ENCODE results near the gene SMPD1.

SMPD1 gene

GRCh38 chr11:6357222-6357621 is 33.1 kb upstream of the SMPD1 start:
- Histone ChIP-seq H3K18ac (ENCODE audit: low read depth in 1 of 2, low read length in 2 of 2) (peak overlapping the region in 1 of 2 experiments; percentile 11), H3K23ac (ENCODE audit: low read length in 2 of 2) (no peak overlapping the region), H2BK15ac (ENCODE audit: low read depth, poor library complexity, severe bottlenecking) (no peak overlapping the region), H2BK120ac (ENCODE audit: low read depth, low read length) (no peak overlapping the region), H2AFZ (ENCODE audit: low read depth, low read length) (no peak overlapping the region), H3K79me1 (replicated peaks; ENCODE audit: low read length, poor library complexity, severe bottlenecking) (no peaks in the 10 kb centered on the region), H3K14ac (ENCODE audit: low read length in 2 of 2) (no peak overlapping the region), H3K4me3 (ENCODE audit: insufficient read depth in 1 of 2, low read depth in 1 of 2, low read length in 2 of 2) (peak overlapping the region in 1 of 2 experiments; percentile 24), H2AK5ac (ENCODE audit: low read length, severe bottlenecking) (no peak overlapping the region), H4K8ac (ENCODE audit: low read length) (no peak overlapping the region), H3K4me1 (ENCODE audit: control insufficient read depth, insufficient read depth, low read depth, low read length) (peaks cover 25% of the 10 kb centered on the region), H3K9ac (ENCODE audit: low read length) (peak overlapping the region; percentile 81), H3K4me2 (ENCODE audit: low read length, poor library complexity, severe bottlenecking) (no peak overlapping the region), H2BK12ac (ENCODE audit: low read length in 2 of 2) (no peak overlapping the region), H3K4ac (ENCODE audit: low read depth in 1 of 2, low read length in 2 of 2) (no peak overlapping the region), H4K91ac (ENCODE audit: low read length) (no peak overlapping the region), H2BK5ac (ENCODE audit: low read depth, low read length, poor library complexity, severe bottlenecking) (no peak overlapping the region), H3K27ac (ENCODE audit: low read length, poor library complexity, severe bottlenecking) (peak overlapping the region; percentile 65), H3K27me3 (ENCODE audit: control insufficient read depth in 1 of 2, insufficient read depth in 1 of 2, low read length in 2 of 2) (no peaks in the 10 kb centered on the region), H3K36me3 (ENCODE audit: control insufficient read depth in 1 of 2, insufficient read depth in 2 of 2, low read depth in 1 of 2, low read length in 2 of 2) (no peaks in the 10 kb centered on the region), H3K9me3 (ENCODE audit: control insufficient read depth, low read length) (no peaks in the 10 kb centered on the region)
- DNase-seq, result peak; percentile 87
- WGBS, result 54% methylated on average over 8 of the region's 9 CpGs

DNA sequence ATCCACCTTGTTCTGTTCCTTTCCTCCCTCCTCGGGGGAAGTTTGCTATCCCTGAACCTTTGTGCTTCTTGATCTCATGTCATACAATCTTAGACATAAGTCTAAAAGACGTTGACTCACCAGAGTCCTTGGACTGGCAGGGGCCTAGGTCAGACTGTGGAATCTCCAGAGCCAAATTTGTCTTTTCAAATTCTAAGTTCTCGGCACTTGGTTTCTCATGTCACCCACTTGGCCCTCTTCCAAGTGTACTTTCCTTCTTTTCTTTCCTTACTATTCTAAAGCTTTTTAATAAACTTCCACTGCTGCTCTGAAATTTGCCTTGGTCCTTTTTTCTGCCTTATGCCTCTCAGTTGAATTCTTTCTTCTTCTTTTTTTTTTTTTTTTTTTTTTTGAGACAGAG is 30.1 kb upstream of the SMPD1 start:
- no peak overlapping the region for H3K4ac ChIP-seq (ENCODE audit: low read depth in 1 of 2, low read length in 2 of 2)
- no peak overlapping the region for H3K23ac ChIP-seq (ENCODE audit: low read length in 2 of 2)
- H2BK12ac ChIP-seq (ENCODE audit: low read length in 2 of 2), result no peak overlapping the region
- no peak overlapping the region for H2BK15ac ChIP-seq (ENCODE audit: low read depth, poor library complexity, severe bottlenecking)
- no peak overlapping the region for H2AFZ ChIP-seq (ENCODE audit: low read depth, low read length)
- no peak overlapping the region for H2BK120ac ChIP-seq (ENCODE audit: low read depth, low read length)
- no peak overlapping the region for H4K91ac ChIP-seq (ENCODE audit: low read length)
- H3K79me1 ChIP-seq (replicated peaks; ENCODE audit: low read length, poor library complexity, severe bottlenecking), result no peaks in the 10 kb centered on the region
- H3K18ac ChIP-seq (ENCODE audit: low read depth in 1 of 2, low read length in 2 of 2), result no peak overlapping the region
- no peak overlapping the region for H4K8ac ChIP-seq (ENCODE audit: low read length)
- WGBS, result 61% methylated on average over 3 of the region's 3 CpGs
- no peaks in the 10 kb centered on the region for H3K9me3 ChIP-seq (ENCODE audit: control insufficient read depth, low read length)
- H3K27me3 ChIP-seq (ENCODE audit: control insufficient read depth in 1 of 2, insufficient read depth in 1 of 2, low read length in 2 of 2), result no peaks in the 10 kb centered on the region
- peak; percentile 26 for DNase-seq
- no peaks in the 10 kb centered on the region for H3K36me3 ChIP-seq (ENCODE audit: control insufficient read depth in 1 of 2, insufficient read depth in 2 of 2, low read depth in 1 of 2, low read length in 2 of 2)
- no peak overlapping the region for H3K4me2 ChIP-seq (ENCODE audit: low read length, poor library complexity, severe bottlenecking)
- no peak overlapping the region for H3K4me3 ChIP-seq (ENCODE audit: insufficient read depth in 1 of 2, low read depth in 1 of 2, low read length in 2 of 2)
- no peak overlapping the region for H3K14ac ChIP-seq (ENCODE audit: low read length in 2 of 2)
- H3K9ac ChIP-seq (ENCODE audit: low read length), result no peak overlapping the region
- peaks cover 17% of the 10 kb centered on the region for H3K4me1 ChIP-seq (ENCODE audit: control insufficient read depth, insufficient read depth, low read depth, low read length)
- H2BK5ac ChIP-seq (ENCODE audit: low read depth, low read length, poor library complexity, severe bottlenecking), result no peak overlapping the region
- H3K27ac ChIP-seq (ENCODE audit: low read length, poor library complexity, severe bottlenecking), result no peak overlapping the region
- H2AK5ac ChIP-seq (ENCODE audit: low read length, severe bottlenecking), result no peak overlapping the region

GRCh38 chr11:6362185-6362872 is 27.9 kb upstream of the SMPD1 start:
- H3K23ac ChIP-seq (ENCODE audit: low read length in 2 of 2), result no peak overlapping the region
- H3K9ac ChIP-seq (ENCODE audit: low read length), result peak overlapping the region; percentile 30
- no peak overlapping the region for H3K4me3 ChIP-seq (ENCODE audit: insufficient read depth in 1 of 2, low read depth in 1 of 2, low read length in 2 of 2)
- H4K8ac ChIP-seq (ENCODE audit: low read length), result no peak overlapping the region
- no peak overlapping the region for H2BK120ac ChIP-seq (ENCODE audit: low read depth, low read length)
- no peak overlapping the region for H3K4me2 ChIP-seq (ENCODE audit: low read length, poor library complexity, severe bottlenecking)
- no peaks in the 10 kb centered on the region for H3K36me3 ChIP-seq (ENCODE audit: control insufficient read depth in 1 of 2, insufficient read depth in 2 of 2, low read depth in 1 of 2, low read length in 2 of 2)
- H2AK5ac ChIP-seq (ENCODE audit: low read length, severe bottlenecking), result no peak overlapping the region
- H2AFZ ChIP-seq (ENCODE audit: low read depth, low read length), result no peak overlapping the region
- no peak for DNase-seq
- H3K18ac ChIP-seq (ENCODE audit: low read depth in 1 of 2, low read length in 2 of 2), result no peak overlapping the region
- no peak overlapping the region for H2BK5ac ChIP-seq (ENCODE audit: low read depth, low read length, poor library complexity, severe bottlenecking)
- H3K4me1 ChIP-seq (ENCODE audit: control insufficient read depth, insufficient read depth, low read depth, low read length), result peaks cover 8% of the 10 kb centered on the region
- no peak overlapping the region for H2BK15ac ChIP-seq (ENCODE audit: low read depth, poor library complexity, severe bottlenecking)
- no peak overlapping the region for H4K91ac ChIP-seq (ENCODE audit: low read length)
- no peaks in the 10 kb centered on the region for H3K9me3 ChIP-seq (ENCODE audit: control insufficient read depth, low read length)
- no peak overlapping the region for H2BK12ac ChIP-seq (ENCODE audit: low read length in 2 of 2)
- H3K79me1 ChIP-seq (replicated peaks; ENCODE audit: low read length, poor library complexity, severe bottlenecking), result no peaks in the 10 kb centered on the region
- no peak overlapping the region for H3K14ac ChIP-seq (ENCODE audit: low read length in 2 of 2)
- 78% methylated on average over 5 of the region's 5 CpGs for WGBS
- H3K27ac ChIP-seq (ENCODE audit: low read length, poor library complexity, severe bottlenecking), result no peak overlapping the region
- no peaks in the 10 kb centered on the region for H3K27me3 ChIP-seq (ENCODE audit: control insufficient read depth in 1 of 2, insufficient read depth in 1 of 2, low read length in 2 of 2)
- H3K4ac ChIP-seq (ENCODE audit: low read depth in 1 of 2, low read length in 2 of 2), result no peak overlapping the region

GRCh38 chr11:6362873-6363678 is 27.2 kb upstream of the SMPD1 start:
- no peak overlapping the region for H3K27ac ChIP-seq (ENCODE audit: low read length, poor library complexity, severe bottlenecking)
- H3K14ac ChIP-seq (ENCODE audit: low read length in 2 of 2), result no peak overlapping the region
- H3K4me1 ChIP-seq (ENCODE audit: control insufficient read depth, insufficient read depth, low read depth, low read length), result peaks cover 4% of the 10 kb centered on the region
- peak overlapping the region; percentile 30 for H3K9ac ChIP-seq (ENCODE audit: low read length)
- no peaks in the 10 kb centered on the region for H3K9me3 ChIP-seq (ENCODE audit: control insufficient read depth, low read length)
- no peak overlapping the region for H3K4me2 ChIP-seq (ENCODE audit: low read length, poor library complexity, severe bottlenecking)
- no peak overlapping the region for H3K4ac ChIP-seq (ENCODE audit: low read depth in 1 of 2, low read length in 2 of 2)
- no peak overlapping the region for H2BK12ac ChIP-seq (ENCODE audit: low read length in 2 of 2)
- H3K18ac ChIP-seq (ENCODE audit: low read depth in 1 of 2, low read length in 2 of 2), result no peak overlapping the region
- H3K23ac ChIP-seq (ENCODE audit: low read length in 2 of 2), result no peak overlapping the region
- H3K79me1 ChIP-seq (replicated peaks; ENCODE audit: low read length, poor library complexity, severe bottlenecking), result no peaks in the 10 kb centered on the region
- no peaks in the 10 kb centered on the region for H3K27me3 ChIP-seq (ENCODE audit: control insufficient read depth in 1 of 2, insufficient read depth in 1 of 2, low read length in 2 of 2)
- no peak overlapping the region for H2BK120ac ChIP-seq (ENCODE audit: low read depth, low read length)
- H2AK5ac ChIP-seq (ENCODE audit: low read length, severe bottlenecking), result no peak overlapping the region
- peak; percentile 80 for DNase-seq
- H4K91ac ChIP-seq (ENCODE audit: low read length), result no peak overlapping the region
- 60% methylated on average over 6 of the region's 6 CpGs for WGBS
- H4K8ac ChIP-seq (ENCODE audit: low read length), result no peak overlapping the region
- H2BK15ac ChIP-seq (ENCODE audit: low read depth, poor library complexity, severe bottlenecking), result no peak overlapping the region
- H3K36me3 ChIP-seq (ENCODE audit: control insufficient read depth in 1 of 2, insufficient read depth in 2 of 2, low read depth in 1 of 2, low read length in 2 of 2), result no peaks in the 10 kb centered on the region
- H3K4me3 ChIP-seq (ENCODE audit: insufficient read depth in 1 of 2, low read depth in 1 of 2, low read length in 2 of 2), result no peak overlapping the region
- no peak overlapping the region for H2AFZ ChIP-seq (ENCODE audit: low read depth, low read length)
- no peak overlapping the region for H2BK5ac ChIP-seq (ENCODE audit: low read depth, low read length, poor library complexity, severe bottlenecking)

Data from mesenchymal stem cell (in vitro differentiated cells and primary cell).